RPMI7951 (cell line): ENCODE data around the gene TCERG1. TPM values are rescaled to one million over a fixed set of nuclear protein-coding genes. Genes with fewer than 3 reads are reported as not detected.
A peak's percentile ranks its signal among the peaks of the same experiment; 100 is the strongest.
"Not testable (repeated sequence)": the region's sequence is repeated elsewhere in the genome, so short reads cannot be mapped to it uniquely, and the experiment has no call there.

Experiments
- DNase-seq: peaks from one replicate; pipeline ENCODE4 v3.0.0-alpha.2; 2012; ENCODE audit warnings: low read depth
- total RNA-seq: library from RNA; depleted of rRNA; stranded (reverse); fragments of >200 nt; shearing (Covaris generic); gene quantifications from 2 replicates; pipeline ENCODE4 v1.2.3, GENCODE V29; 2014

The TCERG1 gene
- total RNA-seq, 1 experiment from 2014 or later: 33.9 TPM

DNA sequence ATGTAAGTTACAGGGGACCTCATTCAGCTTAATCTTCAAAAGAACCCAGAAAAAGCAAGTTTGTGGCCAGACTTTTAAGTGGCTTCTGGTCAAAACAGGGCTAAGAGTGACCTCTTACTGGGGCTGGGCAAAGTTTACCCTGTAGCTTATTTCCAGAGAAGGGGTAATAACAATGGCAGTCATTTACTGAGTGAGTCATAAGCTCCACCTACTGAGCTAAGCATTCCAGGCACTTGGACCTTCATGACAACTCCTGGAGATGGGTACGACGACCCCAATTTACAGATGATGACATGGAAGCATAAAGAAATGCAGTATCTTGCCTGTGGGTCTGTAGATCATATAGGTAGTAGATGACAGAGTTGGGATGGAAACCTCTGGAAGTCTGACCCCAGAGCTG lies 73.6 kb downstream of the TCERG1 start:
- no peak for DNase-seq

DNA sequence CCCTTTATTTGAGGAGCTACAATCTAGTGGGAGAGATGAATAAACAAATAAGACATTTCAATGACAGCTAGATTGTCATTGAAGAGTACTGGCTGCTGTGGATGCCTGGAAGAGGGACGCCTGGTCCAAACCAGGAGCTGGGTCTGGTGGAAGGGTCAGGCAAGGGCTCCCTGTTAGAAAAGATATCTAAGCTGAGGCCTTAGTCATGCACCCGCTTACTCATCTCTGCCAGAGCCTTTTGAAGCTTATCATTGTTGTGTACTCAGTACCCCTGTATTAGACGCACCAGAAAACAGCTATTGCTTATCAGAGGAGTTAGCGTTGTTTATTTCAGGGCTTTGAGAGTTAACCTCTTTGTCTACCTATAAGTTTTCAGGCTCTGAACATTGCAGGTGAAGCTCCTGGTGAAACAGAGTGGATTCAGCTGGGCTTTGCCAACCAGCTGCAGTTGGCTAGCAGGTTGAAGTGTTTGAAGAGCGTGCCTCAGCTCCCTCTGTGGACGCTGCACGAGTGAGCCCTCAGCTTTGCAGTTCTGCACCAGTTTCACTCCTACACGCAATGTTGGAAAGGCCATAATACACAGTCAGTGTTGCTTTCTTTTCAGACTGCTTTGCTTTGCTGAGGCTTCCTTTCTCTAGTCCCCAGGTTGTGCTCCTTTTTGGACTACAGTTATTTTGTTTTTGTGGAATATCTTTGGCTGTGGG lies 74.4 kb downstream of the TCERG1 start:
- DNase-seq: no peak

DNA sequence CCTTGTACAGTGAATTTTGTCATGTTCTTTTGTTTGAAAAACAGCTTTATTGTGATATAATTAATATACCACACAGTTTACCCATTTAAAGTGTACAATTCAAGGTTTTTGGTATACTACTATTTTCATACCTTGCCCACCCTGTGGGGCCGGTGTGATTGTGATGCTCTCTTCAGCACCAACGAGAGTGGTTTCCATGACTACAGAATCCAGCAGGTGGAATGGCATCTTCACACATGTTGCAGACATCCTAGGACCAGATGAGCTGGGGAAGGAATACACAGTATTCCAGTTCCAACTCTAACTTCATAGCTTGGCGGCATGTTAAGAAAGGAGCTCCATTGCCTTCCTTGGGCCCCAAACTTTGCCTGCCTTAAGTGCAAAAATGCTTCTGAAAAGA lies 76.6 kb downstream of the TCERG1 start:
- DNase-seq: no peak

DNA sequence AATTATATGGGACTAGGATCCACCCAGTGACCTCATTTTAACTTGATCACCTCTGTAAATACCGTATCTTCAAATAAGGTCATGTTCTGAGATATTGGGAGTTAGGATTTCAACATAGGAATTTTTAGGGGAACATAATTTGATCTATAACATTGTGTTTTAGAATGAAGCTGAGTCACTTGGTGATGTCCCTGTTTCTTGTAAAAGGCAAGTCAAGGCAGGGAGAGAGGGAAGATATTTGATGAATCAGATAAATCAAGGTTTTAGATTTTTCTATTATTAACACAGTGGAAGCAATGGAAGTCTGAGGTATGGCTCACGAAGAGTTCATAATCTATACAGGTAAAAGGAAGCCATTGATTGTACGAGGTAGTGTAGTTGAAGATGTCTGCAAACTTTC lies 80.7 kb downstream of the TCERG1 start:
- no peak for DNase-seq

DNA sequence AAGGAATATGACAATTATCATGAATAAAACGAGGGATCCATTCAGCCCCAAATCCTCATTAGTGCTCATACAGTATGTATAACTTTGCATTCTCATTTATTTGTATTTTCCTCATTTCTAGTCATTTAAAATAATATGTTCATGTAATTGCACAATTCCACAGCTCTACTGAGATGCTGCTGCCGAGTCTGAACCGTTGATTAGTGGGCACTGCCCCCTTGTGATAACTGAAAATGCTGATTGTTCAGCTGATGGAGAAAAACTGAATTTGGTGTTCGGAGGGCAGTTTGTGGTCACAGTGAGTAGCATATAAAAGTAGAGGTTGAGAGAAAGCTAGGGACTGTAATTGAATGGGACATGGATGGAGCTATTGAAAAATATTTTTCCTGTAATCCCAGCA lies 81.1 kb downstream of the TCERG1 start:
- no peak for DNase-seq

DNA sequence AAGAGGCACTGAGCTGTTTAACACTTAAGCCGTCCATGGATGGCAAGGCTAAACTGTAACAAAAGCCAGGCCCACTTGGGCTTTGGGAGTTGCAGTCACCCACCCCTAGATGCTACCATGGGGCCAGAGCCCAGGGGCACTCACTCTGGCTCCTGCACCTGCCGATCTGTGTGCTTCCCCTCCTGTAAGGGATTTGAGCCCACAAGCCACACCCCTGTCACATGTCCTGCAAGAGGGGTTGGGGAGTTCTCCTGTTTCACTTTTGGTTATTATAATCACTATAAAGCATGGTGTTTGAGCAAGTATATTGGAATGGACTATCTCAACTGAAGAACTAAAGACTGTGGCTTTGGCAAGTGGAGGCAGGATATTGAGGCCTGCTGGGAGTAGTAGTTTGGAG lies 82.9 kb downstream of the TCERG1 start:
- DNase-seq: no peak

DNA sequence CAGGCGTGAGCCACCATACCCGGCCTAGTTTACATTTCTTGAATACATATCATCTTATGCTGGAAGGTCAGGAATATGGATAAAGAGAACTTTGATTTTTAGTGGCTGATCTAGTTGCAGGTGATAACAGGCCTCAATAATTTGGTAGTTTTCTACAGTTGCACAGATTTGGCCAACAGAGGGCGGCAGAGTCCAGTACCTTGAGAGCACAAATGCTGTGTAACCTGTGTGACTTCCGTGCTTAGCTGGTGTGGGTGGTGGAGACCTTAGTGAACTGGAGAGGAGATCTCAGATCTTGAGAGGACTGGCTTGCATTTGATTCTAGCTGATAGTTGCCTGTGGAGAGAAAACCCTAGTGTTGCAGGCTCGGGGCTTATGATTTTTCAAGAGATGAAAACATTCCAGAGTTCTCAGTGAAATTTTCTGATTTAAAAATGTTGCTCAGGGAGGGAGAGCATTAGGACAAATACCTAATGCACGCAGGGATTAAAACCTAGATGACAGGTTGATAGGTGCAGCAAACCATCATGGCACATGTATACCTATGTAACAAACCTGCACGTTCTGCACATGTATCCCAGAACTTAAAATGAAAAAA lies 86.2 kb downstream of the TCERG1 start:
- DNase-seq: peak; percentile 40

DNA sequence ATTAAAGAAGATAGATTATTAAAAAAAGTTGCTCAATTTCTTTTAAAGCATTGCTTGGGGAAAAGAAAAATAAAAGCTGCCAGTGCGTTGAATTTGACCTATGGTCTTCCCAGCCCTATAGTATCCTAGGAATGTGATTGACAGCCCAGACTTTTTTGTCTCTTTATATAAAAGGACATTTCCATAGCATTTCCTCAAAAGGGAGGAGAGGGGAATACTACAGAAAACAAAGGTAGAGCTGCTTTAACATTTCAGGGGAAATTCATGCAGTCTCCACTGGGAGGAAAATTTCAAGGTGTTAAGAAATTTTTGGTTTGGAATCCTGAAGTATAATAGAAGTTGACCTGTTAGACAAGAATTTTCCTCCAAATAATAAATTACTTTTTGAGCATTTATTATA lies 86.7 kb downstream of the TCERG1 start:
- DNase-seq: no peak

DNA sequence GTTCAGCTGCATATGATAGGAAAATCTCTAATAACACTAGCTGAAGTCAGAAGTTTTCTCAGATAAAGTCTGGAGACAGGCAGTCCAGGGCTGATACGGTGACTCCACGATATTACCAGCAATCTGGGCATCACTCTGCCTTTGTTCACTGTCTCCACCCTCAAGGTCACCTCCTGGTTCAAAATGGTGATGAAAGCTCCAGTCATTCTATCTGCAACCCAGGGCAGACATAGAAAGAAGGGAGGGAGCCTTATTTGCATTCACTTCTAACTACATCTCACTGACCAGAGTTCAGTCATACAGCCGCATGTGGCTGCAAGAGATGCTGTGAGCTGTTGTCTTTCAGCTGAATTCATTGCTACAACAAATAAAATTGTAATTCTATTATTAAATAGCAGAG lies 91.3 kb downstream of the TCERG1 start:
- DNase-seq: no peak

DNA sequence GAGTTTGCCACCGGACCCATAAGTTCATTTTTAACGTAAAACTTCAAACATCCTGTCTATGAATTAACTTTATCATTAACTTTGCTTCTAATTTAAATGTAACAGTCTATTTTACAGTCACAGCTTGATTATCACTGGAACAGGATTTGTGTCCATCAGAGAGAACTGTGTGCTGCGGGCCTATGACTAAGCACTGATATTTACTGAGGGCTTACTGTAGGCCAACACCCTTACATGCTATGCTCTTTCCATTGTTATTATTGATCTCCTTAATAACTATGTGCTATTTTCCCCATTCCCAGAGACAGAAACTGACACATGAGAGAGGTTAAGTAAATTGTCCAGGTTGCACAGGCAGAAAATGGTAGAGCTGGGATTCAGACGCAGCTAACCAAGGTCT lies 92.8 kb downstream of the TCERG1 start:
- no peak for DNase-seq

DNA sequence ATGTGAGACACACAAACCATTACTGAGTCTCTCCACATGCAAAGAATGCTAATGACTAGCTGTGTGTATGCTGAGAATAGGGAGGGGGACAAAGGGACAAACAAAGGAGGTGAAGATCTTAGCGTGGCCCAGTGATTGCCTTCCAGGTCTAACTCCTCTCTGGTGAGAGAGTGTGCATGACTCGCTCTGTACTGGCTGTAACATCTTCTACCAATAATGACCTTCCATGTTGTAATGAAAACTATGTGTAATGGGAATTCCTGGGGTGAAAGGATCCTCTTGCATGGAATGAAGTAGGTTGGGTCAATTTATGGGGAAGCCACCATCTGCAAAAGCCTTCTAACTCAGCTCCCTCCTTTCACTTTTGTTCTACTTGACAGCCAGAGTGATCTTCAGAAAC lies 93.3 kb downstream of the TCERG1 start:
- no peak for DNase-seq

DNA sequence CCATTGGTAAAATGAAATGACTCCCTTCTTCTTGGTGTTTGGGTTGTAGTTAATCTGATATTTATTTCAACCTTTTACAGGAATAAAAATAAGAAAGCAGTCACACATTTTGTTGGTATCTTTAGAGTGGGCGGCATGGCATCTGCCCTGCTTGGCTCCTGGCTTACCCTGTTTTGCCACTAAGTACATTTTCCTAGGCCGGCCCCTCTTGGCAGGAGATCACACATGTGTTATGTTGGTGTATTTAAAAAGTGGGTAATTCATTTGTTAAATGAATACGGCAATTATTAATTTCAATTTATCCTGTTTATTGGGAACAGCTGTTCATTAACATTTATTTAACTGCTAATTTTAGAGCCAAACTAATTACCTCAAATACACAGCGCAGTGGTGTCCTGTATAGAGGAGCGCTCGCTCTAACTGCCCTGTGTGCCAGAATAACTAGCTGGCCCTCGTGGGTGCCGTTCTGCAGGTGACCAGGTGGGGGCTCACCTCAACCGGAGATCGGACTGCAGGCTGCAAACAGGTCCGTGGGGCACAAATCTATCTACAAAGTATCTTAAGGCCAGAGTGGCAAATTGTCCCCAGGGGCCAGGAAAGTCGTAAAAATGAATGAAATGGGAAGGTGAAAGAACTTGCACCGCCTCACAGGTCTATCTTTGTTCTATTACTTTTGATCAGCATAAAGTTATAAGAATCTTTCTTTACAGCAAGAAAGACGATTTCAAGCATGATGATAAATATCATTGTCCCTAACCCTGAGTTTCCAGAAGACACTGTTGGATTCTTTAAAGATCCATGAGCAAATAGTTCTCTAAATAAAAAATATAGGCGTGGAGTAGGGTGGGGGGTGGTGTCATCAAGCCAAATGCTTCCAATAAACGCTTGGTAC lies 95.1 kb downstream of the TCERG1 start:
- peak; percentile 35 for DNase-seq

DNA sequence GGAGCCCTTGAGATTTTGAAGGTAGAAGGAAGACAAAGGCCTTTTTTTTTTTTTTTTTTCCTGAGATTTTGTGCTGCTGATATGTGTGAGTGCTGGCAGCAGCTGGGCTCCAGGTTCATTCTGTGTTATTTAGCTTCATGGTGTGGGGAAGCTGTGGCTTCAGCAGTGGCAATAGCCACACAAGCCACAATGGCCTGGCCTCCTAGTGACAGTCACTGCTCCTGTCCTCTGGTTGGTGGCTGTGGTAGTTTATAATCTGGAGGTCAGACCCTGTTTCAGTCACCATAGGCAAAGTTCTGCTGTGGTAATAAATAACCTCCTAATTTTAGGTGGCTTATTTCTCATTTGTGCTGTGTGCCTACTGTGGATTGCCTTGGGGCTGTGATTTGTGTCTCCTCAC lies 97.1 kb downstream of the TCERG1 start:
- DNase-seq: no peak

DNA sequence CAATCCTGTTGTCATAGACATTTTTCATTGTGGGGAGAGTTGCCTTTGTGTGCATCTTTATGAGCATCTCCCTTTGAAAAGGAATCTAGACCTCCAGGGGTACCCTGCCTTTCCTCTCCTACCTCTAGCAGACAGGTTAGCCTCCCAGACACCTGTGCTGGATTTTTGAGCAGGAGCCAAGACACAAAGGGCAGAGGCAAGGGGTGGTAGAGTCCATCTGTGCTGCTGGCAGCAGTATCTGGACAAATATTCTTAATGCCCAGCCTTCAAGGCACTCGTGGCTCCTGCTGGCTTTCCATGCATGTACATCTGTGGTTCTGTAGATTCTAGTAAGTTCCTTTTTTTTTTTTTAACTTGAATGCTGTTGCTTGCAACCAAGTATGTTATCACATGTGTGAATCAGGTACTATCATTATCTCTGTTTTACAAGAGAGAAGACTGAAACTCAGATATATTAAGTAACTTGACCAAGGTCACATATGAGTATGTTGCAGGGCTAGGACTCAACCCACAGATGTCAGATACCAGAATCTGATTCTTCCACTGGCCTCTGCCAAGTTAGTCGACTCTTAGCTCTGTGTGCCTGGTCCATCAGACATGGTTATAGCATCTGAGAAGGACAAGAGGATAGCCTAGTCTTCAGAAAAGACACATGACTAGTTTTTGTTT lies 101.8 kb downstream of the TCERG1 start:
- no peak for DNase-seq

DNA sequence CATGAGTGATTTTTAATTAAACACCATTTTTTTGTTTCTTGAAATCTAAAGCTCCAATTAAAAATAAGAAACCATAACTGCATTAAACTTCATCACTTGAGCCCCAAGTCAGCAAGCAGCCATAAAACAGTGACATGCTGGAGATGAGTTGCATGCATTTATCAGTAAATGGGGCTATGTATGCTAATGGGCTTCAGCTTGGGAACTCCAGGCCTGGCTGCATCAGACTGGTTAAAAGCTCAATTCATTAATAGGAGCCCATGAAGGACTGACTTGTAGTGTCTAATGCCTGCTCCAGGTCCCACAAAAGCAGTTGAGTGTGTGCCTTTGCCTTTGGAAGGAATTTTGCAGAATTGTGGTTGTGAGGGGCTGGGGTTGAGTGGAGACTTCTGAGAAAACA lies 102.5 kb downstream of the TCERG1 start:
- no peak for DNase-seq

DNA sequence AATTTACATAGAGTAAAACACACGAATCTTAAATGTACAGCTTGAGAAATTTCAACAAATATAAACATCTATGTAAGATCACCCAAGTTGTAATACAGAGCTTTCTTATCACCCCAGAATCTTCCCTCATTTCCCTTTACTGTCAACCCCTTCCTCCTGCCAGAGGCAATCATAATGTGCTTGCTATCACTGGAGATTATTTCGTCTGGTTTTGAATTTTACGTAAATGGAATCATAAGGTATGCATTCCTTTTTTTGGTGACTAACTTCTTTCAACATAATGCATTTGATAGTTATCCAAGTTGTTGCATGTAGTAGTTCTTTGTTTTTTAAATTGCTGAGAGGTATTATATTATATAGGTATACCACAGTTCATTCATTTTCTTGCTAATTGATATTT lies 106.3 kb downstream of the TCERG1 start:
- no peak for DNase-seq

DNA sequence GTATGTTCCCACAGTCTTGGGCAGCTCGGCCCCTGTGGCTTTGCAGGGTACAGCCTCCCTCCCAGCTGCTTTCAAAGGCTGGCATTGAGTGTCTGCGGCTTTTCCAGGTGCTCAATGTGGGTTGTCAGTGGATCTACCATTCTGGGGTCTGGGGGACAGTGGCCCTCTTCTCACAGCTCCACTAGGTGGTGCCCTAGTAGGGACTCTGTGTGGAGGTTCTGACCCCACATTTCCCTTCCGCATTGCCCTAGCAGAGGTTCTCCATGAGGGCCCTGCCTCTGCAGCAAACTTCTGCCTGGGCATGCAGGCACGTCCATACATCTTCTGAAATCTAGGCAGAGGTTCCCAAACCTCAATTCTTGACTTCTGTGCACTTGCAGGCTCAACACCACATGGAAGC lies 109.8 kb downstream of the TCERG1 start:
- not testable (repeated sequence) for DNase-seq

DNA sequence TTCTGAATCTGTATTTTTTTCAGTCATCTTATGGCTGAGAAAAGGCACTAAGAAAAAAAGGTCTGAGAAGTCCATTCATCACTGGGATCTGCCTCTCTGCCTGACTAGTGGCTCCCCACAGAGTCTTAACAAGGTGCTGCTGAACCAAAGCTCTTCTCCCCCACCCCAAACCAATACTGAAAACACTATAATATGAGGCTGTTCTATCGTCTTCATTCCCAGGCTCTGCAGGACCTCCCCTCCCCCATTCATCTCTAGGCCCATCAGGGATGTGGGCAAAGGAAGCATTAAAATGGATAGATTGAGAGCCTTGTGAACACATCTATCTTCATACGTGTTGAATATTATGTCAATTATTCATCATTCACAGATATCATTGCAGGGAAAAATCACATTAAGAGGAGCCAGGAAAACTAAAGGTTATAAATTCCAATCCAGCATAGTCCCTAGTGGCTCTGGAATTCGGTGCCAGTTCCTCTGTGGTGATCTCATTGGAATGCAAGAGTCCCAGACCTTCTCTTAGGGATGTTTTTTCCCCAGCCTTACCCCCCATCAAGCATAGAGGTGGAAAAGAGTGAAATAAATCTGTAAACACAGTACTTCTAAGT lies 113.2 kb downstream of the TCERG1 start:
- peak; percentile 1 for DNase-seq
